Fibroblast of lung (primary cell): ENCODE data around the gene UPF2. TPM values are rescaled to one million over a fixed set of nuclear protein-coding genes. Genes with fewer than 3 reads are reported as not detected.

ENCODE experiments used
- DNase-seq, 2 donors: peaks; one replicate each; pipeline versions ENCODE4 v3.0.0 to v3.0.0-alpha.2; 2010; ENCODE audit warnings: low read depth in 2 of 2
- H2AFZ ChIP-seq: 2 replicates; pipeline ENCODE4 v1.5.1; 2012; ENCODE audit warnings: low read length, control low read depth, inconsistent platforms
- H3K27ac ChIP-seq: 2 replicates; pipeline ENCODE4 v1.5.1; 2011; ENCODE audit warnings: low read length, control low read depth; ENCODE audit not compliant: insufficient read depth
- H3K27me3 ChIP-seq: 2 replicates; pipeline ENCODE4 v1.5.1; 2011; ENCODE audit warnings: mild to moderate bottlenecking, low read length; ENCODE audit not compliant: control insufficient read depth, insufficient read depth
- H3K36me3 ChIP-seq: 2 replicates; pipeline ENCODE4 v1.5.1; 2011; ENCODE audit warnings: low read length; ENCODE audit not compliant: control insufficient read depth, insufficient read depth
- H3K4me1 ChIP-seq: 2 replicates; pipeline ENCODE4 v1.5.1; 2011; ENCODE audit warnings: low read length; ENCODE audit not compliant: control insufficient read depth, insufficient read depth; ENCODE audit errors: extremely low read depth
- H3K4me2 ChIP-seq: 2 replicates; pipeline ENCODE4 v1.5.1; 2011; ENCODE audit warnings: low read length, control low read depth; ENCODE audit not compliant: insufficient read depth; ENCODE audit errors: extremely low read depth
- H3K4me3 ChIP-seq, 4 experiments: fragments of 200-600 bp in 1 of 4; sonication (generic) in 1 of 4; replicated peaks in 1 of 4; 2 replicates each; pipeline ENCODE4 v1.5.1; 2011 to 2016; ENCODE audit warnings: low read length in 4 of 4, low read depth in 3 of 4, mild to moderate bottlenecking in 3 of 4, control low read depth in 2 of 4, inconsistent platforms in 1 of 4, mixed read lengths in 1 of 4; ENCODE audit not compliant: insufficient read depth in 1 of 4; ENCODE audit errors: control extremely low read depth in 1 of 4
- H3K79me2 ChIP-seq: 2 replicates; pipeline ENCODE4 v1.5.1; 2012; ENCODE audit warnings: mild to moderate bottlenecking, low read length, inconsistent platforms; ENCODE audit not compliant: control insufficient read depth, insufficient read depth
- H3K9ac ChIP-seq: 2 replicates; pipeline ENCODE4 v1.5.1; 2011; ENCODE audit warnings: mild to moderate bottlenecking, low read length, control low read depth; ENCODE audit not compliant: insufficient read depth
- H3K9me3 ChIP-seq: 2 replicates; pipeline ENCODE4 v1.5.1; 2012; ENCODE audit warnings: low read depth, low read length; ENCODE audit not compliant: control insufficient read depth, insufficient read depth
- H4K20me1 ChIP-seq: 2 replicates; pipeline ENCODE4 v1.5.1; 2011; ENCODE audit warnings: low read length; ENCODE audit not compliant: control insufficient read depth, insufficient read depth; ENCODE audit errors: extremely low read depth
- EZH2 ChIP-seq: IDR thresholded peaks from 2 replicates; pipeline ENCODE4 v1.5.1; 2012; ENCODE audit warnings: low read length, control low read depth, mild to moderate bottlenecking; ENCODE audit errors: missing control alignments
- polyA plus RNA-seq, 2 donors: library from polyadenylated mRNA; depleted of rRNA in 1 of 2; stranded (reverse) in 1 of 2; unstranded in 1 of 2; fragments of >200 nt; gene quantifications; 2 replicates each; pipeline ENCODE4 v1.2.1, GENCODE V29; 2011 to 2012; ENCODE audit warnings: missing spikeins in 1 of 2
- total RNA-seq: library from RNA; depleted of rRNA; stranded (reverse); fragments of >200 nt; gene quantifications from 2 replicates; pipeline ENCODE4 v1.2.1, GENCODE V29; 2014
- TF ChIP-seq, protein P1 (sequence below), 2 donors: IDR thresholded peaks in 1 of 2; conservative IDR thresholded peaks in 1 of 2; 1 replicate in 1 of 2; 2 replicates in 1 of 2; pipeline ENCODE4 v1.5.1; 2011 to 2012; ENCODE audit warnings: low read length in 2 of 2, control low read depth in 1 of 2, inconsistent platforms in 1 of 2, low read depth in 1 of 2, mild to moderate bottlenecking in 1 of 2

UPF2 gene
- total and polyA plus RNA-seq, 2 donors (not counting 1 experiment from before 2014, with no cell fraction given) = 20.8 to 22.6 TPM

DNA sequence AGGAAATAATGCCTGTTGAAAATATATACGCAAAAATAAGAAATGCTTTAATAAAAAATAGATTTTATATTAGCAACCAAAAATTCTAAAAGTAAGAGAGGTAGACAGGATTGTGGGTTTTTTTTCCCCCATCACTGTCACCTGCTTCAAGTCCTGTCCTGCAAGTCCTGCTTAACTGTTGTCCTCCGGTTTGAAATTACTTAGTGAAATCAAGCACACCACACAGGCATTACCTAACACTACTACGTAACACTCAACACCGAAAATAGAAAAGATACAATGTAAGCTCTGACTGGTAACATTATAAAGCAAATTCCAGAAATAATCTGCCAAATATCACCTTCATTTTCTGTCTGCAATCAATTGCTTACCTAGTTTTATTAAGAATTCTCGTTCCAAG lies 90.9 kb downstream of the UPF2 start:
- Histone ChIP-seq H3K4me2 (no peak overlapping the region), H3K79me2 (no peaks in the 10 kb centered on the region), H3K27me3 (no peaks in the 10 kb centered on the region), H3K9ac (no peak overlapping the region), H2AFZ (no peak overlapping the region), H3K4me3 (no peak overlapping the region), H4K20me1 (no peaks in the 10 kb centered on the region), H3K4me1 (no peaks in the 10 kb centered on the region), H3K36me3 (peaks cover 2% of the 10 kb centered on the region), H3K27ac (no peak overlapping the region), H3K9me3 (no peaks in the 10 kb centered on the region)
- TF ChIP-seq, protein P1, sequence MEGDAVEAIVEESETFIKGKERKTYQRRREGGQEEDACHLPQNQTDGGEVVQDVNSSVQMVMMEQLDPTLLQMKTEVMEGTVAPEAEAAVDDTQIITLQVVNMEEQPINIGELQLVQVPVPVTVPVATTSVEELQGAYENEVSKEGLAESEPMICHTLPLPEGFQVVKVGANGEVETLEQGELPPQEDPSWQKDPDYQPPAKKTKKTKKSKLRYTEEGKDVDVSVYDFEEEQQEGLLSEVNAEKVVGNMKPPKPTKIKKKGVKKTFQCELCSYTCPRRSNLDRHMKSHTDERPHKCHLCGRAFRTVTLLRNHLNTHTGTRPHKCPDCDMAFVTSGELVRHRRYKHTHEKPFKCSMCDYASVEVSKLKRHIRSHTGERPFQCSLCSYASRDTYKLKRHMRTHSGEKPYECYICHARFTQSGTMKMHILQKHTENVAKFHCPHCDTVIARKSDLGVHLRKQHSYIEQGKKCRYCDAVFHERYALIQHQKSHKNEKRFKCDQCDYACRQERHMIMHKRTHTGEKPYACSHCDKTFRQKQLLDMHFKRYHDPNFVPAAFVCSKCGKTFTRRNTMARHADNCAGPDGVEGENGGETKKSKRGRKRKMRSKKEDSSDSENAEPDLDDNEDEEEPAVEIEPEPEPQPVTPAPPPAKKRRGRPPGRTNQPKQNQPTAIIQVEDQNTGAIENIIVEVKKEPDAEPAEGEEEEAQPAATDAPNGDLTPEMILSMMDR (conservative IDR thresholded peaks at IDR 0.05 in 1 of 2, IDR thresholded peaks at IDR 0.05 in 1 of 2; ENCODE audit: low read depth in 1 of 2, low read length in 2 of 2) = no peak
- no peak for TF ChIP-seq EZH2
- DNase-seq = no peak

DNA sequence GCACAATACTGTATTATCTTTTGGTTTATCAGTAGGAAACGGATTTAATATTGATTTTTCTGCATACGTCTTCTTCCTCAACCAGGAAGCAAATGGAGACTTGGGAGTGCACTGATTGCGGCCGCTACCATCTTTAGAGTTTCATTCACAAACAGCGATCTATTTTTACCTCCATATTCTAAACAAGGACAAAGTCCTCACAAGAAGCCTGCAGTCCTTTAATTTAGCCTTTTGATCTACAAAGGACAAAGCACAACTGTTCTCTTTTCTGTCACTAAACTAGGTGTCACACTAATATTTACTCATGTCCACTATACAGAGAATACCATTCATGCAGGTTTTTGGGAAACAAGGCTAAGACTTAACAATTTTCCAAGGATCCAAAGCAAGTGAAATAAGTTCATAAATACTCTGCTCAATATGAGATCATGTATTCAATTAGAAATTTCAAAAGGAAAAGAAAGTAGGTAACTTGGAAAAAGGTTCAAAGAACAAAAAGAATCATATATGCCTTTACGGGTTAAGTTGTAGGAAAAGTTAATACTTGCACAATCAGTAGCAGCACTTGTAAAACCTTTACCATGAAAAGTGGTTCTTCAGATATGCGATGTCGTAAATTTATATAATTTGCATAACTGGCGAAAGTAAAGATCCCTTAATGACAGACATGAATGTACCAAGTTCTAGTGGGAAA lies 92.1 kb downstream of the UPF2 start:
- no peak for TF ChIP-seq EZH2
- TF ChIP-seq, protein P1 (conservative IDR thresholded peaks at IDR 0.05 in 1 of 2, IDR thresholded peaks at IDR 0.05 in 1 of 2; ENCODE audit: low read depth in 1 of 2, low read length in 2 of 2) = no peak
- no peak for DNase-seq
- Histone ChIP-seq H4K20me1 (no peaks in the 10 kb centered on the region), H3K27ac (no peak overlapping the region), H3K79me2 (no peaks in the 10 kb centered on the region), H3K4me2 (no peak overlapping the region), H3K36me3 (peaks cover 2% of the 10 kb centered on the region), H2AFZ (no peak overlapping the region), H3K27me3 (no peaks in the 10 kb centered on the region), H3K9me3 (no peaks in the 10 kb centered on the region), H3K4me3 (no peak overlapping the region), H3K9ac (no peak overlapping the region), H3K4me1 (no peaks in the 10 kb centered on the region)

DNA sequence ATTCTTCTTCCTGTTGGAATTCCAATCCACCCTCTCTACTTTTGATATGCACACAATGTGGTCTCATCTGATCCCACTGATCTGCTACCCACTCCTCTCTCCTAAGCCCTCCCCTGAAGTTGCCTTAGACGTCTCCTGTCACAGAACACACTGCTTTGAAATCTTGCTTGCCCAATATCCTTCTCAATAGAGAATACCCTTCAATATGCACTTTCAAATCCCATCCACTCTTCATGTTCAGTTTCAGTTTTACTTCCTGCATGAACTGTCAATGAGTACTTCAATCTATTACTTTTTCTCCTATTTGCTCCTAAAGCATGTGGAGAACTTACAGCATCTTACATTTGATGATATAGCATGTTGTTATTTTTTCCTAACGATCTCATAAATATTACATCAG lies 93.5 kb downstream of the UPF2 start:
- H3K4me2 ChIP-seq = no peak overlapping the region
- no peaks in the 10 kb centered on the region for H3K27me3 ChIP-seq
- no peak overlapping the region for H2AFZ ChIP-seq
- H4K20me1 ChIP-seq = no peaks in the 10 kb centered on the region
- no peak for DNase-seq
- no peak overlapping the region for H3K27ac ChIP-seq
- no peaks in the 10 kb centered on the region for H3K9me3 ChIP-seq
- H3K79me2 ChIP-seq = no peaks in the 10 kb centered on the region
- H3K9ac ChIP-seq = no peak overlapping the region
- no peaks in the 10 kb centered on the region for H3K4me1 ChIP-seq
- TF ChIP-seq EZH2 = no peak
- TF ChIP-seq, protein P1 (conservative IDR thresholded peaks at IDR 0.05 in 1 of 2, IDR thresholded peaks at IDR 0.05 in 1 of 2; ENCODE audit: low read depth in 1 of 2, low read length in 2 of 2) = no peak
- peaks cover 2% of the 10 kb centered on the region for H3K36me3 ChIP-seq
- no peak overlapping the region for H3K4me3 ChIP-seq
